ENCODE data around the gene KREMEN1. TPM values are rescaled to one million over a fixed set of nuclear protein-coding genes. Genes with fewer than 3 reads are reported as not detected.

The KREMEN1 gene
- total RNA-seq, 1 experiment from 2014 or later = 1.5 TPM

- no peak for DNase-seq (ENCODE audit: extremely low read depth, low read depth)
Measured at GRCh38 chr22:29048822-29049654, 23.8 kb upstream of the KREMEN1 start.

- DNase-seq (ENCODE audit: extremely low read depth, low read depth) = no peak
Measured at GRCh38 chr22:29049655-29050263, 23.1 kb upstream of the KREMEN1 start.

- DNase-seq (ENCODE audit: extremely low read depth, low read depth) = no peak
Measured at GRCh38 chr22:29050457-29050856, 22.4 kb upstream of the KREMEN1 start.

- no peak for DNase-seq (ENCODE audit: extremely low read depth, low read depth)
Measured at GRCh38 chr22:29053048-29053702, 19.7 kb upstream of the KREMEN1 start.

GRCh38 chr22:29054251-29054767 lies 18.5 kb upstream of the KREMEN1 start:
- DNase-seq (ENCODE audit: extremely low read depth, low read depth) = no peak

- DNase-seq (ENCODE audit: extremely low read depth, low read depth) = no peak
Measured at GRCh38 chr22:29055192-29055830, 17.5 kb upstream of the KREMEN1 start.

- DNase-seq (ENCODE audit: extremely low read depth, low read depth) = no peak
Measured at GRCh38 chr22:29056472-29056871, 16.4 kb upstream of the KREMEN1 start.

- DNase-seq (ENCODE audit: extremely low read depth, low read depth) = no peak
Measured at GRCh38 chr22:29060251-29060869, 12.5 kb upstream of the KREMEN1 start.

- DNase-seq (ENCODE audit: extremely low read depth, low read depth) = no peak
Measured at GRCh38 chr22:29060931-29061330, 11.9 kb upstream of the KREMEN1 start.

GRCh38 chr22:29061773-29062172 lies 11.1 kb upstream of the KREMEN1 start, which contains the start of gene C22orf31:
TSS of gene C22orf31 (minus strand) at chr22:29061831. CDS start at chr22:29061792, 39 bp downstream.
- DNase-seq (ENCODE audit: extremely low read depth, low read depth) = no peak

- no peak for DNase-seq (ENCODE audit: extremely low read depth, low read depth)
Measured at GRCh38 chr22:29062286-29062821, 10.5 kb upstream of the KREMEN1 start.

GRCh38 chr22:29065468-29066190 lies 7.2 kb upstream of the KREMEN1 start:
- DNase-seq (ENCODE audit: extremely low read depth, low read depth) = no peak

- no peak for DNase-seq (ENCODE audit: extremely low read depth, low read depth)
Measured at GRCh38 chr22:29069463-29069862, 3.4 kb upstream of the KREMEN1 start.

GRCh38 chr22:29070490-29070889 lies 2.3 kb upstream of the KREMEN1 start:
- no peak for DNase-seq (ENCODE audit: extremely low read depth, low read depth)

- DNase-seq (ENCODE audit: extremely low read depth, low read depth) = no peak
Measured at GRCh38 chr22:29071261-29072045, 1.4 kb upstream of the KREMEN1 start.

- DNase-seq (ENCODE audit: extremely low read depth, low read depth) = peak; percentile 54
Measured at GRCh38 chr22:29072193-29072978, 449 bp upstream of the KREMEN1 start.

GRCh38 chr22:29073618-29074275 lies 912 bp downstream of the KREMEN1 start:
- DNase-seq (ENCODE audit: extremely low read depth, low read depth) = no peak
